H9 (cell line): ENCODE measurements around the gene RBM19. TPM values are rescaled to one million over a fixed set of nuclear protein-coding genes. Genes with fewer than 3 reads are reported as not detected.

Source experiments
- DNase-seq: peaks from one replicate; pipeline ENCODE4 v3.0.0-alpha.2; 2017
- H2AFZ ChIP-seq: one replicate; pipeline ENCODE4 v1.6.1; 2013; ENCODE audit warnings: mild to moderate bottlenecking, low read length, control low read depth, moderate library complexity
- H2AK5ac ChIP-seq: 2 replicates; pipeline ENCODE4 v1.6.1; 2013; ENCODE audit warnings: low read length, control low read depth, mixed read lengths; ENCODE audit not compliant: insufficient read length
- H2BK120ac ChIP-seq: one replicate; pipeline ENCODE4 v1.6.1; 2013; ENCODE audit warnings: low read depth, mild to moderate bottlenecking, low read length, control low read depth, inconsistent platforms; ENCODE audit not compliant: poor library complexity, severe bottlenecking
- H2BK12ac ChIP-seq: 2 replicates; pipeline ENCODE4 v1.6.1; 2013; ENCODE audit warnings: low read length, control low read depth, mixed read lengths, low read depth; ENCODE audit not compliant: insufficient read length
- H2BK15ac ChIP-seq: 2 replicates; pipeline ENCODE4 v1.6.1; 2013; ENCODE audit warnings: low read depth, low read length, control low read depth
- H2BK20ac ChIP-seq: one replicate; pipeline ENCODE4 v1.6.1; 2013; ENCODE audit warnings: low read depth, mild to moderate bottlenecking, low read length, control low read depth, inconsistent platforms; ENCODE audit not compliant: poor library complexity, severe bottlenecking
- H2BK5ac ChIP-seq: 2 replicates; pipeline ENCODE4 v1.6.1; 2013; ENCODE audit warnings: low read length, control low read depth, mixed read lengths; ENCODE audit not compliant: insufficient read length
- H3K14ac ChIP-seq: 2 replicates; pipeline ENCODE4 v1.6.1; 2013; ENCODE audit warnings: low read length, control low read depth; ENCODE audit not compliant: insufficient read depth
- H3K18ac ChIP-seq: 2 replicates; pipeline ENCODE4 v1.6.1; 2013; ENCODE audit warnings: low read depth, mild to moderate bottlenecking, mixed read lengths, low read length, control low read depth; ENCODE audit not compliant: insufficient read length
- H3K23ac ChIP-seq: 2 replicates; pipeline ENCODE4 v1.6.1; 2013; ENCODE audit warnings: low read length, control low read depth, mixed read lengths, low read depth; ENCODE audit not compliant: insufficient read length
- H3K23me2 ChIP-seq: 2 replicates; pipeline ENCODE4 v1.6.1; 2013; ENCODE audit warnings: low read depth, mild to moderate bottlenecking, mixed read lengths, low read length, control low read depth; ENCODE audit not compliant: insufficient read length, poor library complexity, severe bottlenecking
- H3K27ac ChIP-seq: 2 replicates; pipeline ENCODE4 v1.5.1; 2013; ENCODE audit warnings: low read length, control low read depth, mixed read lengths, low read depth; ENCODE audit not compliant: insufficient read length
- H3K27me3 ChIP-seq: 2 replicates; pipeline ENCODE4 v1.6.1; 2013; ENCODE audit warnings: low read length, control low read depth, inconsistent platforms; ENCODE audit not compliant: insufficient read depth
- H3K4ac ChIP-seq: 2 replicates; pipeline ENCODE4 v1.6.1; 2013; ENCODE audit warnings: low read depth, mild to moderate bottlenecking, control low read depth, inconsistent platforms, low read length, moderate library complexity
- H3K4me1 ChIP-seq: 2 replicates; pipeline ENCODE4 v1.6.1; 2013; ENCODE audit warnings: low read length, control low read depth, inconsistent platforms; ENCODE audit not compliant: insufficient read depth
- H3K4me2 ChIP-seq: 2 replicates; pipeline ENCODE4 v1.6.1; 2013; ENCODE audit warnings: low read length, control low read depth, mixed read lengths; ENCODE audit not compliant: insufficient read length, insufficient read depth
- H3K56ac ChIP-seq: 2 replicates; pipeline ENCODE4 v1.6.1; 2013; ENCODE audit warnings: low read depth, mild to moderate bottlenecking, mixed read lengths, low read length, control low read depth; ENCODE audit not compliant: insufficient read length
- H3K79me1 ChIP-seq: 2 replicates; pipeline ENCODE4 v1.6.1; 2013; ENCODE audit warnings: low read depth, mild to moderate bottlenecking, moderate library complexity, low read length, control low read depth, inconsistent platforms; ENCODE audit not compliant: insufficient read depth, poor library complexity, severe bottlenecking
- H3K79me2 ChIP-seq: 2 replicates; pipeline ENCODE4 v1.6.1; 2013; ENCODE audit warnings: low read length, control low read depth, inconsistent platforms; ENCODE audit not compliant: insufficient read depth
- H3K9ac ChIP-seq: 2 replicates; pipeline ENCODE4 v1.6.1; 2013; ENCODE audit warnings: low read length, control low read depth, mixed read lengths; ENCODE audit not compliant: insufficient read length; ENCODE audit errors: extremely low read depth
- H3K9me3 ChIP-seq: one replicate; pipeline ENCODE4 v1.6.1; 2013; ENCODE audit warnings: low read depth, low read length, inconsistent platforms; ENCODE audit not compliant: control insufficient read depth
- H3T11ph ChIP-seq: one replicate; pipeline ENCODE4 v1.6.1; 2013; ENCODE audit warnings: mild to moderate bottlenecking, low read length, control low read depth, inconsistent platforms
- H4K20me1 ChIP-seq: one replicate; pipeline ENCODE4 v1.6.1; 2013; ENCODE audit not compliant: control insufficient read depth, insufficient read length, insufficient read depth
- H4K5ac ChIP-seq: 2 replicates; pipeline ENCODE4 v1.6.1; 2013; ENCODE audit warnings: low read depth, mild to moderate bottlenecking, mixed read lengths, low read length, control low read depth; ENCODE audit not compliant: insufficient read length
- H4K8ac ChIP-seq: replicated peaks from 2 replicates; pipeline ENCODE4 v1.6.1; 2013; ENCODE audit warnings: low read length, control low read depth, mixed read lengths, low read depth; ENCODE audit not compliant: insufficient read length
- H4K91ac ChIP-seq: 2 replicates; pipeline ENCODE4 v1.6.1; 2013; ENCODE audit warnings: low read depth, mild to moderate bottlenecking, moderate library complexity, mixed read lengths, low read length, control low read depth; ENCODE audit not compliant: insufficient read length
- H3K27ac Mint-ChIP-seq, 3 experiments: 2 replicates in 2 of 3; 3 replicates in 1 of 3; pipeline ENCODE4 v1.8.0; 2020 to 2021; ENCODE audit warnings: mixed read lengths in 3 of 3, mild to moderate bottlenecking in 1 of 3, moderate library complexity in 1 of 3
- H3K27me3 Mint-ChIP-seq: 2 replicates; pipeline ENCODE4 v1.8.0; 2021; ENCODE audit warnings: low read depth, mild to moderate bottlenecking, moderate library complexity, mixed read lengths
- H3K36me3 Mint-ChIP-seq, 3 experiments: 2 replicates in 2 of 3; 3 replicates in 1 of 3; pipeline ENCODE4 v1.8.0; 2020 to 2021; ENCODE audit warnings: low read depth in 3 of 3, mixed read lengths in 3 of 3; ENCODE audit not compliant: insufficient read depth in 1 of 3
- H3K4me1 Mint-ChIP-seq, 2 experiments: 2 replicates each; pipeline ENCODE4 v1.8.0; 2020; ENCODE audit warnings: mixed read lengths in 2 of 2
- H3K4me3 Mint-ChIP-seq, 2 experiments: 2 replicates in 1 of 2; 3 replicates in 1 of 2; pipeline ENCODE4 v1.8.0; 2020 to 2021; ENCODE audit warnings: mild to moderate bottlenecking in 2 of 2, mixed read lengths in 2 of 2, moderate library complexity in 1 of 2
- H3K9me3 Mint-ChIP-seq, 2 experiments: 2 replicates in 1 of 2; 3 replicates in 1 of 2; pipeline ENCODE4 v1.8.0; 2020; ENCODE audit warnings: mild to moderate bottlenecking in 2 of 2, mixed read lengths in 2 of 2, moderate library complexity in 1 of 2
- WGBS: extraction: QIAGEN DNeasy Blood & Tissue Kit; methylation state at CpG from one replicate; pipeline ENCODE4 v1.1.7; 2013; ENCODE audit warnings: missing lambda C conversion rate, low lambda C conversion rate, mixed read lengths; ENCODE audit not compliant: insufficient read length; ENCODE audit errors: extremely low coverage; 5-methylcytosine and 5-hydroxymethylcytosine counted together
- total RNA-seq: library from RNA; stranded (reverse); gene quantifications from 2 replicates; pipeline ENCODE4 v1.2.1, GENCODE V29; 2021
- TF ChIP-seq, protein P1 (sequence below): fragments of 200-600 bp; sonication (generic); conservative IDR thresholded peaks from 3 replicates; pipeline ENCODE4 v1.8.0; 2021; ENCODE audit warnings: antibody characterized with exemption, mild to moderate bottlenecking

RBM19 gene
- total RNA-seq, 1 experiment from 2014 or later = 32.2 TPM

DNA sequence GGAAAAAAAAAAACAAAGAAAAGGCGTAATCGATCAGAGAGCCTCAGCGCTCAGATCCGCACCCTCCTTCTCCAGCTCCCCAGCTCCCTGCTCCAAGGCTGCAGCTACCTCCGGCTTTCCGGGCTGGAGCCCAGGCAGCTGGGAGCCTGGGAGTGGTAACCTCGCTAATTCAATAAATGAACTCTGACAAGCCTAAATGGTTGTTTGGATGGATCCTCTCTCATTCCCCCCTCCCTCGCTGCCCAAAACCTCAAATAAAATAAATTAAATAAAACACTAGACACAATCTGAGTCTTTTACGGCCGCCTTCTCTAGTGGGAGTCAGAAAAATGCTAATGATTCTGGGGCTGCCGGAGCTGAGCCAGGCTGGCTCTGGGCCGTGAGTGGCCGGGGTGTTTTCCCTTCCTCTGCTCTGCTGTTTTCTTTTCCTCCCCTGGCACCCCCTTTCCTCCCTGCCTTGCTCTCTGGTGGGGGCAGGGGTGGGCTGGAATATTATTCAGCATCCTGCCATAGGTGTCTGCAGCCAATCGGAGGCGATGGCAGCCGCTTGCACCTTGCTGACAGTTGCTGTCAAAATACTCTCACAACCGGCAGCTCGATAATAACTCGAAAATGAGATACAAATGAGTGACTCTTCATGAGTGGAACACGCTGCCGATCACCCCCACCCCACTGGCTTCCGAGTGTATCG is 76.1 kb downstream of the RBM19 start:
- H3K4me2 ChIP-seq = no peak overlapping the region
- peaks cover 3 to 4% of the 10 kb centered on the region in 2 experiments; a peak in 3 of 5 replicates for H3K9me3 Mint-ChIP-seq
- peak overlapping the region; percentile 61 to 81 (median 62); a peak in 4 of 7 replicates for H3K27ac Mint-ChIP-seq

More for the DNA sequence above, 76.1 kb downstream of the RBM19 start:
- peaks cover 4 to 9% (median 6%) of the 10 kb centered on the region in 3 experiments; a peak in 5 of 7 replicates for H3K36me3 Mint-ChIP-seq
- Histone ChIP-seq H2BK120ac (no peak overlapping the region), H3K79me2 (no peaks in the 10 kb centered on the region), H3K56ac (no peak overlapping the region), H3K79me1 (no peaks in the 10 kb centered on the region), H4K5ac (no peak overlapping the region), H3T11ph (no peak overlapping the region), H3K27me3 (no peaks in the 10 kb centered on the region), H2BK20ac (no peak overlapping the region), H3K23me2 (no peaks in the 10 kb centered on the region), H4K91ac (no peak overlapping the region), H2AFZ (no peak overlapping the region), H2BK15ac (no peak overlapping the region), H4K20me1 (peaks cover 3% of the 10 kb centered on the region), H3K23ac (no peak overlapping the region), H3K4ac (no peak overlapping the region), H2AK5ac (no peak overlapping the region), H3K27ac (no peak overlapping the region), H3K14ac (peak overlapping the region; percentile 22; the same call in 1 of the 2 replicates), H3K9me3 (no peaks in the 10 kb centered on the region), H3K4me1 (no peaks in the 10 kb centered on the region), H2BK5ac (no peak overlapping the region), H3K9ac (no peak overlapping the region), H4K8ac (no peak overlapping the region), H2BK12ac (no peak overlapping the region), H3K18ac (no peak overlapping the region)
- no CpG with 5 or more reads among the region's 23 CpGs for WGBS
- TF ChIP-seq, protein P1, sequence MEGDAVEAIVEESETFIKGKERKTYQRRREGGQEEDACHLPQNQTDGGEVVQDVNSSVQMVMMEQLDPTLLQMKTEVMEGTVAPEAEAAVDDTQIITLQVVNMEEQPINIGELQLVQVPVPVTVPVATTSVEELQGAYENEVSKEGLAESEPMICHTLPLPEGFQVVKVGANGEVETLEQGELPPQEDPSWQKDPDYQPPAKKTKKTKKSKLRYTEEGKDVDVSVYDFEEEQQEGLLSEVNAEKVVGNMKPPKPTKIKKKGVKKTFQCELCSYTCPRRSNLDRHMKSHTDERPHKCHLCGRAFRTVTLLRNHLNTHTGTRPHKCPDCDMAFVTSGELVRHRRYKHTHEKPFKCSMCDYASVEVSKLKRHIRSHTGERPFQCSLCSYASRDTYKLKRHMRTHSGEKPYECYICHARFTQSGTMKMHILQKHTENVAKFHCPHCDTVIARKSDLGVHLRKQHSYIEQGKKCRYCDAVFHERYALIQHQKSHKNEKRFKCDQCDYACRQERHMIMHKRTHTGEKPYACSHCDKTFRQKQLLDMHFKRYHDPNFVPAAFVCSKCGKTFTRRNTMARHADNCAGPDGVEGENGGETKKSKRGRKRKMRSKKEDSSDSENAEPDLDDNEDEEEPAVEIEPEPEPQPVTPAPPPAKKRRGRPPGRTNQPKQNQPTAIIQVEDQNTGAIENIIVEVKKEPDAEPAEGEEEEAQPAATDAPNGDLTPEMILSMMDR = no peak
- DNase-seq = no peak
- no peak overlapping the region for H3K4me3 Mint-ChIP-seq
- no peaks in the 10 kb centered on the region for H3K27me3 Mint-ChIP-seq
- H3K4me1 Mint-ChIP-seq = peaks cover 13 to 26% of the 10 kb centered on the region in 2 experiments
